GM08714 (cell line): Measurements from ENCODE around the gene MRPS2.
A peak's percentile ranks its signal among the peaks of the same experiment; 100 is the strongest.

Experiments
- H3K4me3 ChIP-seq: fragments of 200-500 bp; sonication (Bioruptor generic); 2 replicates; pipeline ENCODE4 v1.5.1; 2014; ENCODE audit warnings: mild to moderate bottlenecking, low read length, inconsistent platforms
- ZNF274 ChIP-seq: IDR thresholded peaks from 2 replicates; pipeline ENCODE4 v1.6.1; 2012; ENCODE audit warnings: mild to moderate bottlenecking, low read depth, low read length

Gene MRPS2

GRCh38 chr9:135487281-135488012 is 13.0 kb upstream of the MRPS2 start:
- TF ChIP-seq ZNF274, result no peak
- no peak overlapping the region for H3K4me3 ChIP-seq

- no peak overlapping the region for H3K4me3 ChIP-seq
- TF ChIP-seq ZNF274, result no peak
Observed at GRCh38 chr9:135488013-135488330, 12.5 kb upstream of the MRPS2 start.

GRCh38 chr9:135488527-135488926 is 12.0 kb upstream of the MRPS2 start:
- TF ChIP-seq ZNF274, result no peak
- no peak overlapping the region for H3K4me3 ChIP-seq

- H3K4me3 ChIP-seq, result no peak overlapping the region
- TF ChIP-seq ZNF274, result no peak
Observed at GRCh38 chr9:135489188-135489906, 11.1 kb upstream of the MRPS2 start.

GRCh38 chr9:135490166-135490870 is 10.2 kb upstream of the MRPS2 start:
- H3K4me3 ChIP-seq, result no peak overlapping the region
- TF ChIP-seq ZNF274, result no peak

- no peak for TF ChIP-seq ZNF274
- no peak overlapping the region for H3K4me3 ChIP-seq
Observed at GRCh38 chr9:135490980-135491464, 9.5 kb upstream of the MRPS2 start.

GRCh38 chr9:135491764-135492163 is 8.7 kb upstream of the MRPS2 start:
- H3K4me3 ChIP-seq, result no peak overlapping the region
- TF ChIP-seq ZNF274, result no peak

- no peak overlapping the region for H3K4me3 ChIP-seq
- TF ChIP-seq ZNF274, result no peak
Observed at GRCh38 chr9:135492886-135493669, 7.4 kb upstream of the MRPS2 start.

GRCh38 chr9:135494791-135495559 is 5.5 kb upstream of the MRPS2 start:
- no peak for TF ChIP-seq ZNF274
- no peak overlapping the region for H3K4me3 ChIP-seq

- no peak for TF ChIP-seq ZNF274
- H3K4me3 ChIP-seq, result no peak overlapping the region
Observed at GRCh38 chr9:135498381-135499126, 1.9 kb upstream of the MRPS2 start.

GRCh38 chr9:135499326-135500070 is 984 bp upstream of the MRPS2 start:
- no peak for TF ChIP-seq ZNF274

GRCh38 chr9:135500071-135500524 is 384 bp upstream of the MRPS2 start:
- H3K4me3 ChIP-seq, result peak overlapping the region; percentile 87
- no peak for TF ChIP-seq ZNF274

More at GRCh38 chr9:135499326-135500070, 984 bp upstream of the MRPS2 start:
- H3K4me3 ChIP-seq, result peak overlapping the region; percentile 87
